Putamen (tissue), 1 donor: ENCODE data around the gene SCTR.

Source experiments
- DNase-seq: peaks from one replicate; pipeline ENCODE4 v3.0.0-alpha.2; 2016; ENCODE audit warnings: low spot score

The SCTR gene

GRCh38 chr2:119523952-119524694, at the start of gene SCTR:
SCTR (minus strand) TSS chr2:119524483; CDS start chr2:119524226, 257 bp downstream.
- DNase-seq = no peak

GRCh38 chr2:119567292-119567691, 43.0 kb upstream of the SCTR start:
- no peak for DNase-seq

- DNase-seq = no peak
Measured at GRCh38 chr2:119565481-119565880, 41.2 kb upstream of the SCTR start.

GRCh38 chr2:119553687-119554344, 29.5 kb upstream of the SCTR start:
- DNase-seq = no peak

- DNase-seq = no peak
Measured at GRCh38 chr2:119552902-119553301, 28.6 kb upstream of the SCTR start.

GRCh38 chr2:119550856-119551255, 26.6 kb upstream of the SCTR start:
- no peak for DNase-seq

GRCh38 chr2:119550346-119550745, 26.1 kb upstream of the SCTR start:
- DNase-seq = no peak

- no peak for DNase-seq
Measured at GRCh38 chr2:119549241-119549640, 25.0 kb upstream of the SCTR start.

GRCh38 chr2:119548516-119549120, 24.3 kb upstream of the SCTR start:
- no peak for DNase-seq

GRCh38 chr2:119546447-119546767, 22.1 kb upstream of the SCTR start:
- DNase-seq = no peak

GRCh38 chr2:119545754-119546446, 21.6 kb upstream of the SCTR start:
- no peak for DNase-seq

GRCh38 chr2:119544939-119545475, 20.7 kb upstream of the SCTR start:
- no peak for DNase-seq

GRCh38 chr2:119544075-119544938, 20.0 kb upstream of the SCTR start, which contains the start of gene CFAP221:
CFAP221 (plus strand) TSS chr2:119544449; CDS start chr2:119546132, 1,683 bp downstream.
- DNase-seq = peak; percentile 45

- no peak for DNase-seq
Measured at GRCh38 chr2:119541476-119541875, 17.2 kb upstream of the SCTR start.

GRCh38 chr2:119537792-119538191, 13.5 kb upstream of the SCTR start:
- DNase-seq = no peak

- DNase-seq = no peak
Measured at GRCh38 chr2:119536707-119537106, 12.4 kb upstream of the SCTR start.

- DNase-seq = no peak
Measured at GRCh38 chr2:119536211-119536610, 11.9 kb upstream of the SCTR start.

- DNase-seq = no peak
Measured at GRCh38 chr2:119533560-119533959, 9.3 kb upstream of the SCTR start.

- DNase-seq = no peak
Measured at GRCh38 chr2:119531292-119531691, 7.0 kb upstream of the SCTR start.

- no peak for DNase-seq
Measured at GRCh38 chr2:119527999-119528398, 3.7 kb upstream of the SCTR start.

GRCh38 chr2:119525614-119526013, 1.3 kb upstream of the SCTR start:
- no peak for DNase-seq
